Immature natural killer cell (primary cell): ENCODE data around the gene GCM1. TPM values are rescaled to one million over a fixed set of nuclear protein-coding genes. Genes with fewer than 3 reads are reported as not detected.

Source experiments
- DNase-seq, 3 donors: peaks; one replicate each; pipeline ENCODE4 v3.0.0; 2022; ENCODE audit warnings: mixed read lengths in 1 of 3
- H3K27ac Mint-ChIP-seq, 6 donors: one replicate each; pipeline ENCODE4 v1.8.0; 2020; ENCODE audit warnings: mixed read lengths in 6 of 6, mild to moderate bottlenecking in 5 of 6, inconsistent platforms in 4 of 6, moderate library complexity in 3 of 6
- H3K27me3 Mint-ChIP-seq, 3 donors: one replicate each; pipeline ENCODE4 v1.8.0; 2020 to 2021; ENCODE audit warnings: low read depth in 3 of 3, mild to moderate bottlenecking in 3 of 3, mixed read lengths in 3 of 3, moderate library complexity in 3 of 3, inconsistent platforms in 1 of 3
- H3K36me3 Mint-ChIP-seq, 3 donors: one replicate each; pipeline ENCODE4 v1.8.0; 2020; ENCODE audit warnings: mixed read lengths in 3 of 3, inconsistent platforms in 2 of 3, mild to moderate bottlenecking in 2 of 3
- H3K4me1 Mint-ChIP-seq, 2 donors: one replicate each; pipeline ENCODE4 v1.8.0; 2020; ENCODE audit warnings: inconsistent platforms in 2 of 2, mild to moderate bottlenecking in 2 of 2, mixed read lengths in 2 of 2, moderate library complexity in 1 of 2
- H3K4me3 Mint-ChIP-seq, 5 donors: one replicate each; pipeline ENCODE4 v1.8.0; 2020; ENCODE audit warnings: mild to moderate bottlenecking in 5 of 5, mixed read lengths in 5 of 5, inconsistent platforms in 3 of 5, moderate library complexity in 3 of 5
- H3K9me3 Mint-ChIP-seq, 6 donors: one replicate each; pipeline ENCODE4 v1.8.0; 2020; ENCODE audit warnings: mild to moderate bottlenecking in 6 of 6, mixed read lengths in 6 of 6, inconsistent platforms in 4 of 6, moderate library complexity in 3 of 6
- polyA plus RNA-seq, 3 donors: library from polyadenylated mRNA; unstranded; fragments of 300-500 nt; fragmentation: Illumina TruSeq; gene quantifications; one replicate each; pipeline ENCODE4 v1.2.3, GENCODE V29; 2021

Gene GCM1, protein sequence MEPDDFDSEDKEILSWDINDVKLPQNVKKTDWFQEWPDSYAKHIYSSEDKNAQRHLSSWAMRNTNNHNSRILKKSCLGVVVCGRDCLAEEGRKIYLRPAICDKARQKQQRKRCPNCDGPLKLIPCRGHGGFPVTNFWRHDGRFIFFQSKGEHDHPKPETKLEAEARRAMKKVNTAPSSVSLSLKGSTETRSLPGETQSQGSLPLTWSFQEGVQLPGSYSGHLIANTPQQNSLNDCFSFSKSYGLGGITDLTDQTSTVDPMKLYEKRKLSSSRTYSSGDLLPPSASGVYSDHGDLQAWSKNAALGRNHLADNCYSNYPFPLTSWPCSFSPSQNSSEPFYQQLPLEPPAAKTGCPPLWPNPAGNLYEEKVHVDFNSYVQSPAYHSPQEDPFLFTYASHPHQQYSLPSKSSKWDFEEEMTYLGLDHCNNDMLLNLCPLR
- not detected for polyA plus RNA-seq

DNA sequence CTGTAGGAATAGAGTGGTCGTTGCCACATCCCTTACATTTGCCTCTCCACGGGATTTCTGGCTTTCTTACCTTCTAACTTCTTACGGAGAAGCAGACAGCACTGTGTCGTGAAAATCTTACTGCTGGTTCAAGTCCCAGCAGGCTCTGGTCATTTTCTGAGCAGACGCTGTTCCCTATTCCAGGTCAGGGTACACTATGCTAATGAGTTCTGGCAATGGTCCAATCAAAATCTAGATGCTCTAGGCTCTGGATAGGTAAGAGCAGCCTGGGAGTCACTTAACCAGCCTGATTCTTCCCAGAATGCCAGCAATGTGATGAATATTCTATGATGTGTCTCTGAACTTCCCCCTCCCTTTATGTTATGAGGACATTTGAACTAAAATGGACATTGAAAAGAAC is at the start of gene GCM1:
TSS of gene GCM1 (minus strand) at position 158 of the 400 bp plus-strand sequence. CDS start 3,209 bp downstream, outside the sequence.
- peaks cover 0 to 8% (median 2%) of the 10 kb centered on the region in 3 donors for H3K27me3 Mint-ChIP-seq
- no peak within 1 kb of the TSS for H3K4me3 Mint-ChIP-seq
- H3K36me3 Mint-ChIP-seq, result no peaks in the 10 kb centered on the region
- H3K4me1 Mint-ChIP-seq, result no peaks in the 10 kb centered on the region
- DNase-seq, result no peak
- no peaks in the 10 kb centered on the region for H3K9me3 Mint-ChIP-seq
- no peak within 1 kb of the TSS for H3K27ac Mint-ChIP-seq

DNA sequence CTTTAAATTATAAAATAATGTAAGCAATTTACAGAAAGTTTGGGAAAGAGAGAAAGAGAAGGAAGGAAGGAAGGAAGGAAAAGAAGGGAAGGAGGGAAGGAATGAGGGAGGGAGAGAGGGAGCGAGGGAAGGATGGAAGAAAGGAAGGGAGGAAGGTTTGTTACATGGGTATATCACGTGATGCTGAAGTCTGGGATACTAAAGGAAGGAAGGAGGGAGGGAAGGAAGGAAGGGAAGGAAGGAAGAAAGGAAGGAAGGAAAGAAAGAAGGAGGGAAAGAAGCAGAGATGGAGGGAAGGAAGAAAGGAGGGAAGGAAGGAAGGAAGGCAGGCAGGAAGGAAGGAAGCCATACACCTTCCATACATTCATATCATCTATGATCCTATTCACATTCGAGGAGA is 48.9 kb upstream of the GCM1 start:
- Mint-ChIP-seq H3K27me3 (peaks cover 0 to 3% (median 2%) of the 10 kb centered on the region in 3 donors), H3K9me3 (no peaks in the 10 kb centered on the region), H3K27ac (peak overlapping the region in 1 of 6 donors; percentile 51), H3K4me1 (no peaks in the 10 kb centered on the region), H3K36me3 (peaks cover 0 to 4% (median 0%) of the 10 kb centered on the region in 3 donors), H3K4me3 (no peak overlapping the region)
- DNase-seq, result no peak

DNA sequence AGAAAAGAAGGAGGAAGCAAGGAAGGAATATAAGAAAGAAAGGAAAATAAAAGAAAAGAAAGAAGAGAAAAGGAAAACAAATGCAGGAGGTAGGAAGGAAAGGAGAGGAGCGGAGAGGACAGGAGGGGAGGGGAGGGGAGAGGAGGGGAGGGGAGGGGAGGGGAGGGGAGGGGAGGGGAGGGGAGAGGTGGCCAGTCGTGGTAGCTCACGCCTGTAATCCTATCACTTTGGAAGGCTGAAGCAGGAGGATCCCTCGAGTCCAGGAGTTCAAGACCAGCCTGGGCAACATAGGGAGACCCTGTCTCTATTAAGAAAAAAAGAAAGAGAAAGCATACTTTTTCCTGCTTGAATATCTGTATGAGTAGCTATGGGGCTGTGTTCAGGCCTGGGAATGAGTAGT is 46.4 kb upstream of the GCM1 start:
- Mint-ChIP-seq H3K36me3 (peaks cover 0 to 4% (median 0%) of the 10 kb centered on the region in 3 donors), H3K9me3 (no peaks in the 10 kb centered on the region), H3K27me3 (peaks cover 0 to 3% (median 2%) of the 10 kb centered on the region in 3 donors), H3K27ac (peak overlapping the region in 1 of 6 donors; percentile 41), H3K4me1 (peaks cover 0 to 3% of the 10 kb centered on the region in 2 donors), H3K4me3 (no peak overlapping the region)
- no peak for DNase-seq

GRCh38 chr6:53192682-53193188 is 44.1 kb upstream of the GCM1 start:
- no peaks in the 10 kb centered on the region for H3K9me3 Mint-ChIP-seq
- peaks cover 9% of the 10 kb centered on the region in 2 donors for H3K4me1 Mint-ChIP-seq
- H3K4me3 Mint-ChIP-seq, result no peak overlapping the region
- H3K27ac Mint-ChIP-seq, result peak overlapping the region in 1 of 6 donors; percentile 50
- peaks cover 0 to 3% (median 2%) of the 10 kb centered on the region in 3 donors for H3K27me3 Mint-ChIP-seq
- peaks cover 0 to under 1% (median 0%) of the 10 kb centered on the region in 3 donors for H3K36me3 Mint-ChIP-seq
- no peak for DNase-seq

GRCh38 chr6:53189554-53189953 is 40.9 kb upstream of the GCM1 start:
- Mint-ChIP-seq H3K4me1 (peaks cover 9% of the 10 kb centered on the region in 2 donors), H3K36me3 (no peaks in the 10 kb centered on the region), H3K9me3 (no peaks in the 10 kb centered on the region), H3K4me3 (no peak overlapping the region), H3K27me3 (peaks cover 0 to 1% (median 0%) of the 10 kb centered on the region in 3 donors), H3K27ac (no peak overlapping the region)
- DNase-seq, result no peak

DNA sequence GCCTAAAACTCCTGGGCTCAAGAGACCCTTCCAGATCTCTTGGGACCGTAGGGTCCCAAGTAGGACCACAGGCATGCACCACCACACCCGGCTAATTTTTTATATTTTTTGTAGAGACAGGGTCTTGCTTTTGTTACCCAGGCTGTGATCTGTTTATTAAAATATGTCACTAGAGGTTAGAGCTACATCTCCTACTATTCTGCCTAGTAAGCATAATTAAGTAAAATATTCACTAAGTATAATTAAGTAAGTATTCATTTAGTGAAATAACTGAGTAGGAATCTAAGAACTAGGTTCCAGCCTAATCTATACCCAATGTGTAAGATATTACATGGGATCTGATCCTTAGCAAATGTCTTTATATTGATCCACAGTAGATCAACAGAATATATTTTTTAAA is 40.2 kb upstream of the GCM1 start:
- Mint-ChIP-seq H3K4me1 (peaks cover 9% of the 10 kb centered on the region in 2 donors), H3K27ac (no peak overlapping the region), H3K27me3 (peaks cover 0 to 3% (median 1%) of the 10 kb centered on the region in 3 donors), H3K9me3 (no peaks in the 10 kb centered on the region), H3K4me3 (peak overlapping the region in 2 of 5 donors; percentile 18 to 22), H3K36me3 (no peaks in the 10 kb centered on the region)
- DNase-seq, result no peak

DNA sequence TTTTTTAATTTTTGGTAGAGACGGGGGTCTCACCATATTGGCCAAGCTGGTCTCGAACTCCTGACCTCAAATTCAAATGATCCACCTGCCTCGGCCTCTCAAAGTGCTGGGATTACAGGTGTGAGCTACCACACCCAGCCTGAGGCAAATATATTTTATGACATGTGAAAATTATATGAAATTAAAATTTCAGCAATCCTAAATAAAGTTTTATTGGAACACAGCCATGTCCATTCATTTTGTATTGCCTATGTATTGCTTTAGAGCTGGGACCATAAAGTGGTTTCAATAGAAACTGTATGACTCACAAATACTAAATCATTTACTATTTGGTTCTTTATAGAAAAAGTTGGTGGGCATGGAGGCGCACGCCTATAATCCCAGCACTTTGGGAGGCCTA is 32.0 kb upstream of the GCM1 start:
- Mint-ChIP-seq H3K4me1 (peaks cover 5 to 9% of the 10 kb centered on the region in 2 donors), H3K4me3 (no peak overlapping the region), H3K27ac (no peak overlapping the region), H3K27me3 (peaks cover 0 to 6% (median 2%) of the 10 kb centered on the region in 3 donors), H3K9me3 (no peaks in the 10 kb centered on the region), H3K36me3 (peaks cover 0 to 5% (median 0%) of the 10 kb centered on the region in 3 donors)
- no peak for DNase-seq

GRCh38 chr6:53179961-53180651 is 31.5 kb upstream of the GCM1 start:
- DNase-seq, result peak; percentile 39 to 42 (median 41)
- Mint-ChIP-seq H3K27me3 (peaks cover 0 to 6% (median 2%) of the 10 kb centered on the region in 3 donors), H3K4me3 (peak overlapping the region in 1 of 5 donors; percentile 61), H3K36me3 (peaks cover 0 to 5% (median 0%) of the 10 kb centered on the region in 3 donors), H3K4me1 (peaks cover 5 to 9% of the 10 kb centered on the region in 2 donors), H3K9me3 (no peaks in the 10 kb centered on the region), H3K27ac (peak overlapping the region; percentile 11 to 94 (median 78))

DNA sequence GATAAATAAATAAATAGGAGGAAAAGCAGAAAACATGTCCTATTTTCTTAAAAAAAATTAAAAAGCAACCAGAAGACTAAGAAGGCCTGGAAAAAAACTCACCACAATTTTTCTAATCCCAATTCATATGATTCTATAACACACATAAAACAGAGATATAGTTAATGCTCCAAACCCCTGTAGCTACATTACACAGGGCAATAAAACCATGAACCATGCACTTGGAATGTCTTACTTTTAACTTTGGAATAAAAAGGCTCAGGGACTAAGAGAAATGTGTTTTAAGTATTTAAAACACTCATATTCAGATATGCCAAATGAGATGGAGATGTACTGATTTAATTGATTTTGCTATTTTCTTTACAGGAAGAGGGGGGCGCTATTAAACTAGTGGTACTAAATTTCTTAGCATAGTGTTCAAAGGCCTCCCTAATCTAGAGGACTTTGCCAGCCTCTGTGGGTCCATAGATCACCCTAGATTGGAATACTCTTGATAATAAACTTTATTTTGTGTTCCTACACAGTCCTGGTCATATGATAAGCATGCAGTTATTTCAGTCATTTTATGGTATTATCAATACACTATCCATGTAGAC is 30.3 kb upstream of the GCM1 start:
- Mint-ChIP-seq H3K4me1 (peaks cover 5 to 9% of the 10 kb centered on the region in 2 donors), H3K27me3 (peaks cover 0 to 4% (median 2%) of the 10 kb centered on the region in 3 donors), H3K4me3 (no peak overlapping the region), H3K36me3 (peaks cover 0 to 5% (median 0%) of the 10 kb centered on the region in 3 donors), H3K9me3 (no peaks in the 10 kb centered on the region), H3K27ac (peak overlapping the region in 1 of 6 donors; percentile 89)
- DNase-seq, result no peak

- H3K9me3 Mint-ChIP-seq, result no peaks in the 10 kb centered on the region
- DNase-seq, result no peak
- H3K36me3 Mint-ChIP-seq, result no peaks in the 10 kb centered on the region
- H3K27ac Mint-ChIP-seq, result no peak overlapping the region
- H3K4me1 Mint-ChIP-seq, result peaks cover 2 to 4% of the 10 kb centered on the region in 2 donors
- peaks cover 0 to 2% (median 0%) of the 10 kb centered on the region in 3 donors for H3K27me3 Mint-ChIP-seq
- H3K4me3 Mint-ChIP-seq, result no peak overlapping the region
Measured at GRCh38 chr6:53175027-53175426, 26.4 kb upstream of the GCM1 start.

DNA sequence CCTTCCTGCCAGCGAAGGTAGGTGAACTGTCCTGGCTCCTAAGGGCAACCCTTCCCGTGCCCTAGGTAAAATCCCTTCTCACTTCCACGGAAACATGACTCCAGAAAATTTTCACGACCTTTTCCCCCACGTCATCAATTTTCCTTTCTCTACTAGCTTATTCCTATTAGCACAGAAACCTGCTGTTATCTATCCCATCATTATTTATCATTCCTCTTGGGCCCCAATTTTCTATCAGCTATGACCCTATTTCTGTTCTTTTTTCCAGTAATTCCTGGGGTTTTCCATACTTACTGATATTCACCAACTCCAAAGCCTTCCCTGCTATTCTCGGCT is 23.8 kb upstream of the GCM1 start:
- Mint-ChIP-seq H3K9me3 (no peaks in the 10 kb centered on the region), H3K4me3 (no peak overlapping the region), H3K4me1 (no peaks in the 10 kb centered on the region), H3K27ac (no peak overlapping the region), H3K27me3 (peaks cover 0 to 2% (median 0%) of the 10 kb centered on the region in 3 donors), H3K36me3 (no peaks in the 10 kb centered on the region)
- no peak for DNase-seq

GRCh38 chr6:53171605-53172467 is 23.2 kb upstream of the GCM1 start:
- DNase-seq, result peak; percentile 83 to 86 (median 84)
- H3K36me3 Mint-ChIP-seq, result no peaks in the 10 kb centered on the region
- H3K27ac Mint-ChIP-seq, result no peak overlapping the region
- H3K27me3 Mint-ChIP-seq, result peaks cover 0 to 2% (median 0%) of the 10 kb centered on the region in 3 donors
- no peaks in the 10 kb centered on the region for H3K4me1 Mint-ChIP-seq
- H3K9me3 Mint-ChIP-seq, result no peaks in the 10 kb centered on the region
- H3K4me3 Mint-ChIP-seq, result no peak overlapping the region
